ENCODE results near the gene JOSD2.
A peak's percentile ranks its signal among the peaks of the same experiment; 100 is the strongest.
"Not testable (repeated sequence)": the region's sequence is repeated elsewhere in the genome, so short reads cannot be mapped to it uniquely, and the experiment has no call there.

Gene JOSD2

DNA sequence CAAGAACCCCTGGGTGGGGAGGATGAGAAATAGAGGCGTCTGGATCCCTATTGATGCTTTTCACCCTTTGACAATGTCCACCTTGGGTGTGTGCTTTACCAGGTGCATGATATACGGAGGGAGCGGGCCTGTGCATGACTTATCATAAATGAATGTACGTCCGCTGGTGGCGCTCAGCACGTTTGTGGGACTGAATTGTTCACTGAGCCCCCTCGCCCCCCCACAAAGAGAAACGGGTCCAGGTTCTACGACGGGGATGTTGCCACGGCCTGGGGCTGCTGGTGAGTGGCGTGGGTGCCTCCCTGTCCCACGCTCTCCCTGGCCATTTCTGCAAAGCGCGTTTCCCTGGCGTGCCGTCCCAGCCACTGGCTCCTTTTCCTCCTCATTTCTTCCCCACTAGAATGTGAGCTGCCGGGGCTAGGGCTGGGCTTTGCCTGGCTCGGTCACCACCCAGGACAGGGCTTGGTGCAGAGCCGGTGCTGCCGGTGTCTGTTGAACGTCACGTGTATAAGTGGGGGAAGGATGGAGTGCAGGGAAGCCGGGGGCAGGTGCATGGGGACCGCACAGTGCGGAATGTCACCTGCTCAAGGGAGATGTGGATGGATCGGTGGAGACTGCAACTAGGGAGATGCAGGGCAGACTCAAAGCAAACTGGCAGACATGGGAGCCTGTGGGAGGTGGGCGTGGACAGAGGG lies 35.7 kb upstream of the JOSD2 start:
- no peak for DNase-seq

- no peak for DNase-seq
Observed at GRCh38 chr19:50542943-50543342, 32.0 kb upstream of the JOSD2 start.

DNA sequence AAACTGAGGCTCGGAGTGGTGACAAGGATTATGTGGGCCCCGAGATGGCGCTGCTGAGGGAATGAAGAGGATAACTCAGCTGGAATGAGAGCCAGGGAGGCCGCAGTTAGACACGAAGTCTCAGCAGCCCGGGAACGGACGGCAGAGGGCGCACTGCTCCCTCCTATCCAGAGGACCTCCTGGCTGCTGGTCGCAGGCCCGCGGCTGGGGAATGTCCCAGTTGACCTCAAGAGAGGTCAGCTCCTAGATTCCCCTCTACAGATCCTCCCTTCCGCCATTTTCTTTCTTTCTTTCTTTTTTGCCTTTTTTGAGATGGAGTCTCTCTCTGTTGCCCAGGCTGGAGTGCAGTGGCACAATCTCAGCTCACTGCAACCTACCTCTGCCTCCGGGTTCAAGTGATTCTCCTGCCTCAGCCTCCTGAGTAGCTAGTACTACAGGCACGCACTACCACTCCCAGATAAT lies 26.8 kb upstream of the JOSD2 start:
- peak; percentile 46 for DNase-seq

GRCh38 chr19:50537306-50537685 lies 26.3 kb upstream of the JOSD2 start:
- DNase-seq, result no peak

DNA sequence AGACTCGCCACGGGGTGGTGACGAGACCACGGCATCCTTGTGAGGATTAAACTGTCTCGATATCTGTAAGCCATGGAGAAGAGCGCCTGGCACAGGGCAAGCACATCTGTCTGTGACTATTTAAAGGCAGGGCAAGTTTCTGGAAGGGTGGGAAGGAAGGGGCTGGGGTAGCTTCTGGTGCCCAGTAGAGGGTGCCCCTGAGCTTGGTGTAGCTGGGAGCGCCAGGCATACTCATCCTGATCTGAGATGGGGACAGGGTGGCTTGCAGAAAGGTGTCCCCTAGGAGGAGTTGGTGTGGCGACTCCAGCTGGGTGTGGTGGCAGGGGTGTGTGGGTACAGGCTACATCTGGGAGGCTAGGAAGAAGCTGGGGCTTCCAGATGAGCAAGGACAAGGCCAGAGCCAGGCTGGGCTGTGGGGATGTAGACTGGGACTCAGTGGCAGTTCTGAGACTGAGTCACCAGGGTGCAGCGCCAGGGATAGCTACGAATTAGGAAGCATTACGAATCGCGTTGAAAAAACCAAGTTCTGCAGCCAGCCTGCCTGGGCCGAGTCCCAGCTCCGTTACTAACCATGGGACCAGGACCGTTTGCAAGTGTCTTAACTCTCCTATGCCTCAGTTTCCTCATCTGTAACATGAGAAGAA lies 25.8 kb upstream of the JOSD2 start:
- no peak for DNase-seq

- DNase-seq, result no peak
Observed at GRCh38 chr19:50535672-50536187, 24.7 kb upstream of the JOSD2 start.

GRCh38 chr19:50534478-50534877 lies 23.5 kb upstream of the JOSD2 start:
- DNase-seq, result no peak

DNA sequence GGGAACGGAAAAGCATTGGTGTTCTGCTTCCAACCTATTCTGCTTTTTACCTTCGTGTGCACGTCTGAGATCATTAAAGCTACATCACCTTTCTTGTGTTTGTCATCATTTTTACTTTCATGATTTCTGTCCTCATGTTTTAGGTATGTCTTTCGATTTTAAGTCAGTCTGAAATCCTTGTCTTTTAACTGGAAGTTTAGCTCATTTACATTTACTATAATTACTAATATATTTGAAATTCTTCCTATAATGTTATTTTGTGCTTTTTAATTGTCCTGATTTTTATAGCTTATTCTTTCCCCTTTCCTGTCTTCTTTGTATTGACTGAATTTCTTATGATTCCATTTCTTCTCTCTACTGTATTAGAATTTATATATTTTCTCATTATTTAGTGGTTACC lies 22.0 kb upstream of the JOSD2 start:
- no peak for DNase-seq

DNA sequence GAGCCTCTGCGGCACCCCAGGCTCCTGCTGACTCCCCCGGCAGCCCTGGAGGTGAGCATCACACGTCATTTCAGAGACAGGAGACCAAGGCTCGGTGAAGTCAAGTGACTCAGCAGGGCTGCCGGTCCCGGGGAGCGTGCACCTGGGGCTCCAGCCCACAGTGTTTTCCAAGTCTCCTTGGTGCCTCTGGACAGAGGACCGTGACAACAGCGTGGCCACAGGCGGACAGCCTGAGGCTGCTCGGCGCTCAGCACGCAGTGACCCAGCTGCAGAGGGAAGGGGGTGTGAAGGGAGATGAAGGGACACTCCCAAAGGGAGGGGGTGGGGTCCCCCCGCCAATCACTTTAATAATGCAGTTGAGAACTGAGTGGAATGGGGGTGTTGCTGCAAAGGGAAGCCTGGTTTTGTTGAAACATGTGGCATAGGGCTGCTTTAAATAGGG lies 20.2 kb upstream of the JOSD2 start:
- no peak for DNase-seq

- not testable (repeated sequence) for DNase-seq
Observed at GRCh38 chr19:50528052-50528451, 17.1 kb upstream of the JOSD2 start.

GRCh38 chr19:50522881-50523280 lies 11.9 kb upstream of the JOSD2 start:
- no peak for DNase-seq

DNA sequence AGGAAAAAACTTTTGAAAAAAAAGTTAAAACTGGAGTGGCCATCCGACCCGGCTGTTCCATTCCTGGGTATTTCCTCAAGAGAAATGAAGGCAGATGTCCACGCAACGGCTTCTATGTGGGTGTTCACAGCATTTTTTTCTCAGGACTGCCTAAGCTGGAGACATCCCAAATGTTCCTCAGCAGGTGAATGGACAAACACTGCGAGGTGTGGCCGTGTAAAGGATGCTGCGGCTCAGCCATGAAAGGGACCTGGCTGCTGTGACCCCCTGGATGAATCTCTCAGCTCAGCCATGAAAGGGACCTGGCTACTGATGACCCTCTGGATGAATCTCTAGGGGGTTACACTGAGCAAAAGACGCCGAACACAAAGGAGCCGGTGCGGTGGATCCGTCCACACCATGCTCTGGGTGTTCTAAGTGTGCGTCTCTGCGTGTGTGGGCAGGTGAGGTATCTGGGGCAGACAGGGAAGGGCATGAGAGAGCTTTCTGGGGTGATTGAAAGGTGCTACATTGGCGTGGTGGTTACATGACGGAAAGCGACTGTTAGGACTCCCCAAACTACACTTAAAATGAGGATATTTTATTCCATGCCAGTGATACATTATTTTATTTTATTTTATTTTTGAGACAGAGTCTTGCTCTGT lies 10.0 kb upstream of the JOSD2 start:
- DNase-seq, result no peak

GRCh38 chr19:50519006-50519575 lies 8.1 kb upstream of the JOSD2 start:
- no peak for DNase-seq

GRCh38 chr19:50518091-50519005 lies 7.4 kb upstream of the JOSD2 start:
- no peak for DNase-seq

DNA sequence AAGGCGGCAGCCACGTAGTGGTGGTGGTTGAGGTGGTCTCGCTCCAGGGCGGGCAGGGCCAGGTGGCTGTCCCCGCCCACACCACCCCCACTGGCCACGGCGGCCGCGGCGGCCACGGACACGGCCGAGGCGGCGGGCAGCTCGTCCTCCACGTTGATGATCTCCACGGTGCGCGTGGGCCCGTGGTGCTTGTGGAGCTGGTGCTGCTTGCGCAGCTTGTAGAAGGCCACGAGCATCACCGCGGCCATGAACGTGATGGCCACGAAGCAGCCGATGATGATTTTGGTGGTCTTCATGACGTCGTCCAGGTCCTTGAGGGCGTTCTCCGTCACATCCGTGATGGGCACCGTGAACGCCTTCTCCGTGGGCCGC lies 6.7 kb upstream of the JOSD2 start:
- DNase-seq, result no peak

GRCh38 chr19:50516964-50517703 lies 6.1 kb upstream of the JOSD2 start:
- DNase-seq, result no peak

DNA sequence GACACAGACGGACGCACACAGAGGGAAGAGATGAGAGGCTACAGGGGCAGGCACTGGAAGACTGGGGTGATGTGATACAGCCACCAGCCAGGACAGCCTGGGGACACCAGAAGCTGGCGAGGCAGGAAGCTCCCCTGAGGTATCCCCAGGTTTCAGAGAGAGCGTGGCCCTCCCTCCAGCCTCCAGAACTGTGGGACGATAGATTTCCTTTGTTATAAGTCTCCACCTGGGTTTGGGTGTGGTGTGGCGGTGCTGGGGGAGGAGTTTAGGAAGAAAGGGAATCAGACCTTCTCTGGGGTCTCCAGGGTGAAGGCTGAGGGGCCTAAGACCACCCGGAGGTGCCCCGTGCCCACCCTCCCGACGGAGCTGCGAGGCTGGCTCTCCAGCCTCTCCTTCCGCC lies 5.5 kb upstream of the JOSD2 start:
- DNase-seq, result no peak

GRCh38 chr19:50515168-50515561 lies 4.2 kb upstream of the JOSD2 start:
- no peak for DNase-seq

- DNase-seq, result no peak
Observed at GRCh38 chr19:50514346-50515167, 3.6 kb upstream of the JOSD2 start.

- DNase-seq, result no peak
Observed at GRCh38 chr19:50513746-50514345, 2.9 kb upstream of the JOSD2 start, which contains the start of gene ASPDH. ASPDH (minus strand) TSS chr19:50513913; CDS start chr19:50513823, 90 bp downstream.

Measured in DMS 273 treated with DMSO at 0.1 percent for 48 hours (cell line).